ENCODE data around the gene TAF10.

TAF10 gene

GRCh38 chr11:6607190-6607795 is 4.7 kb downstream of the TAF10 start:
- DNase-seq: no peak

GRCh38 chr11:6606471-6607189 is 5.4 kb downstream of the TAF10 start:
- peak; percentile 74 for DNase-seq

- DNase-seq: no peak
Measured at GRCh38 chr11:6604790-6605189, 7.2 kb downstream of the TAF10 start.

- peak; percentile 59 for DNase-seq
Measured at GRCh38 chr11:6604081-6604626, 7.9 kb downstream of the TAF10 start.

GRCh38 chr11:6603287-6604080 is 8.5 kb downstream of the TAF10 start, which contains the start of the genes ILK and RRP8:
ILK (plus strand) TSS chr11:6603774; CDS start chr11:6604272, 498 bp downstream.
RRP8 (minus strand) TSS chr11:6603616; CDS start chr11:6603502, 114 bp downstream.
- peak; percentile 93 for DNase-seq

- DNase-seq: no peak
Measured at GRCh38 chr11:6602096-6602940, 9.7 kb downstream of the TAF10 start.

- no peak for DNase-seq
Measured at GRCh38 chr11:6601041-6601461, 11.0 kb downstream of the TAF10 start.

GRCh38 chr11:6599881-6600390 is 12.1 kb downstream of the TAF10 start:
- DNase-seq: no peak

GRCh38 chr11:6599449-6599848 is 12.6 kb downstream of the TAF10 start:
- DNase-seq: no peak

- DNase-seq: no peak
Measured at GRCh38 chr11:6598555-6598954, 13.5 kb downstream of the TAF10 start.

- DNase-seq: no peak
Measured at GRCh38 chr11:6596239-6596877, 15.7 kb downstream of the TAF10 start.

GRCh38 chr11:6594142-6594768 is 17.8 kb downstream of the TAF10 start:
- DNase-seq: no peak

- DNase-seq: no peak
Measured at GRCh38 chr11:6588018-6588417, 24.0 kb downstream of the TAF10 start.

GRCh38 chr11:6587360-6587953 is 24.6 kb downstream of the TAF10 start:
- DNase-seq: no peak

- DNase-seq: no peak
Measured at GRCh38 chr11:6586434-6587359, 25.3 kb downstream of the TAF10 start.

- no peak for DNase-seq
Measured at GRCh38 chr11:6584528-6584927, 27.5 kb downstream of the TAF10 start.

- no peak for DNase-seq
Measured at GRCh38 chr11:6583584-6583983, 28.4 kb downstream of the TAF10 start.

GRCh38 chr11:6579681-6580080 is 32.3 kb downstream of the TAF10 start:
- DNase-seq: no peak

- DNase-seq: no peak
Measured at GRCh38 chr11:6578134-6578533, 33.9 kb downstream of the TAF10 start.

Measured in activated CD4-positive, alpha-beta T cell treated with anti-CD3 and anti-CD28 coated beads, Interleukin-2, amount 50 U/mL, for 16 hours (primary cell).